ENCODE data around the gene CFAP70.

Gene CFAP70

GRCh38 chr10:73232887-73233286 is 125.8 kb downstream of the CFAP70 start:
- no peaks in the 10 kb centered on the region for H4K20me1 ChIP-seq (ENCODE audit: insufficient read depth)
- H3K36me3 ChIP-seq (ENCODE audit: insufficient read depth), result no peaks in the 10 kb centered on the region
- TF ChIP-seq, protein P1, sequence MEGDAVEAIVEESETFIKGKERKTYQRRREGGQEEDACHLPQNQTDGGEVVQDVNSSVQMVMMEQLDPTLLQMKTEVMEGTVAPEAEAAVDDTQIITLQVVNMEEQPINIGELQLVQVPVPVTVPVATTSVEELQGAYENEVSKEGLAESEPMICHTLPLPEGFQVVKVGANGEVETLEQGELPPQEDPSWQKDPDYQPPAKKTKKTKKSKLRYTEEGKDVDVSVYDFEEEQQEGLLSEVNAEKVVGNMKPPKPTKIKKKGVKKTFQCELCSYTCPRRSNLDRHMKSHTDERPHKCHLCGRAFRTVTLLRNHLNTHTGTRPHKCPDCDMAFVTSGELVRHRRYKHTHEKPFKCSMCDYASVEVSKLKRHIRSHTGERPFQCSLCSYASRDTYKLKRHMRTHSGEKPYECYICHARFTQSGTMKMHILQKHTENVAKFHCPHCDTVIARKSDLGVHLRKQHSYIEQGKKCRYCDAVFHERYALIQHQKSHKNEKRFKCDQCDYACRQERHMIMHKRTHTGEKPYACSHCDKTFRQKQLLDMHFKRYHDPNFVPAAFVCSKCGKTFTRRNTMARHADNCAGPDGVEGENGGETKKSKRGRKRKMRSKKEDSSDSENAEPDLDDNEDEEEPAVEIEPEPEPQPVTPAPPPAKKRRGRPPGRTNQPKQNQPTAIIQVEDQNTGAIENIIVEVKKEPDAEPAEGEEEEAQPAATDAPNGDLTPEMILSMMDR (conservative IDR thresholded peaks at IDR 0.05; ENCODE audit: low read depth, low read length), result no peak
- H3K27me3 ChIP-seq (ENCODE audit: insufficient read depth, low read depth), result no peaks in the 10 kb centered on the region
- no peaks in the 10 kb centered on the region for H3K79me2 ChIP-seq (ENCODE audit: insufficient read depth, low read depth)
- no peak overlapping the region for H3K9ac ChIP-seq
- no peak overlapping the region for H3K4me3 ChIP-seq (IDR thresholded peaks at IDR 0.05; ENCODE audit: insufficient read depth, low read depth, low read length)
- H3K27ac ChIP-seq, result no peak overlapping the region
- no peak overlapping the region for H3K4me2 ChIP-seq
- H2AFZ ChIP-seq (ENCODE audit: low read depth), result no peak overlapping the region
- H3K4me1 ChIP-seq (ENCODE audit: low read depth, poor library complexity, severe bottlenecking), result no peaks in the 10 kb centered on the region

DNA sequence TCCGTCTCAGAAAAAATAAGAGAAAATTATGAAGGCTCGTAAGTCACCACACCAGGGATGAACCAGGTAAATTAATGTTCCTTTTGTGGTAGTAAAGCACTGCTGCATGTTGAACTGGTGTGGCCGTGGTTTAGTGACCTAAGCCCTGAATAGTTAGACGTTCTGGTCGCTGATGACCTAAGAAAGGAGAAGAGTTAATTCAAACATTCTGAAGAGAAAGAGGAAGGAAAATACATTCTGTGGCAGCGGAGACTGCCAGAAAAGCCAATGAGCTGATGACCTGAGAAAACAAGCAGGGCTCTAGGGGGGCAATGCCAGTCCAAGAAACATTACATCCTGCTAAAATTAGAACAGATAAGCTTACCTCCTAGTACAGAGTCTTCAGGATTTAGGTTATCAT is 129.1 kb downstream of the CFAP70 start:
- H3K4me2 ChIP-seq, result no peak overlapping the region
- no peaks in the 10 kb centered on the region for H3K27me3 ChIP-seq (ENCODE audit: insufficient read depth, low read depth)
- no peak overlapping the region for H3K27ac ChIP-seq
- H3K4me3 ChIP-seq (IDR thresholded peaks at IDR 0.05; ENCODE audit: insufficient read depth, low read depth, low read length), result no peak overlapping the region
- no peaks in the 10 kb centered on the region for H3K36me3 ChIP-seq (ENCODE audit: insufficient read depth)
- no peaks in the 10 kb centered on the region for H3K79me2 ChIP-seq (ENCODE audit: insufficient read depth, low read depth)
- no peak overlapping the region for H2AFZ ChIP-seq (ENCODE audit: low read depth)
- TF ChIP-seq, protein P1 (conservative IDR thresholded peaks at IDR 0.05; ENCODE audit: low read depth, low read length), result no peak
- H3K9ac ChIP-seq, result no peak overlapping the region
- no peaks in the 10 kb centered on the region for H3K4me1 ChIP-seq (ENCODE audit: low read depth, poor library complexity, severe bottlenecking)
- no peaks in the 10 kb centered on the region for H4K20me1 ChIP-seq (ENCODE audit: insufficient read depth)

GRCh38 chr10:73228247-73228646 is 130.4 kb downstream of the CFAP70 start:
- no peak overlapping the region for H3K9ac ChIP-seq
- H2AFZ ChIP-seq (ENCODE audit: low read depth), result no peak overlapping the region
- H3K4me3 ChIP-seq (IDR thresholded peaks at IDR 0.05; ENCODE audit: insufficient read depth, low read depth, low read length), result no peak overlapping the region
- no peaks in the 10 kb centered on the region for H3K27me3 ChIP-seq (ENCODE audit: insufficient read depth, low read depth)
- TF ChIP-seq, protein P1 (conservative IDR thresholded peaks at IDR 0.05; ENCODE audit: low read depth, low read length), result no peak
- H3K27ac ChIP-seq, result no peak overlapping the region
- no peaks in the 10 kb centered on the region for H3K4me1 ChIP-seq (ENCODE audit: low read depth, poor library complexity, severe bottlenecking)
- H3K79me2 ChIP-seq (ENCODE audit: insufficient read depth, low read depth), result no peaks in the 10 kb centered on the region
- no peaks in the 10 kb centered on the region for H4K20me1 ChIP-seq (ENCODE audit: insufficient read depth)
- no peaks in the 10 kb centered on the region for H3K36me3 ChIP-seq (ENCODE audit: insufficient read depth)
- no peak overlapping the region for H3K4me2 ChIP-seq

DNA sequence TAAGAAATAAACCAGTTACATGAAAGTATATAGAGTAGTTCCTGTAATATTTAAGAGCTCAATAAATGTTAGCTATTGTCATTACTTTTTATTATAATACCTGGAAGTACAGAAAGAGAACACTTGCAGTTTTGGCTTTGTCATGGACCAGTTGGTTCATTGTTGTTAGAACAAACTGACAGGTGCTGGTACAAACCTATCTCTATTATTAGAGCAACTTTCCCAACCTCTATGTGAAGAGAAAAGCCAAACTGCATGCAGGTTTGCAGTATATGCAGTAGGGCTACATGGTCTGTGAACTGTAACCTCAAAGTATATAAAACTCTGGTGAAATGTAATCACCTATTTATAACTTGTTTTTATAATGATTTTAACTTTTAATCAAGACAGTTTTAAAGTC is 132.0 kb downstream of the CFAP70 start:
- Histone ChIP-seq H3K4me3 (IDR thresholded peaks at IDR 0.05; ENCODE audit: insufficient read depth, low read depth, low read length) (no peak overlapping the region), H3K27ac (no peak overlapping the region), H3K4me1 (ENCODE audit: low read depth, poor library complexity, severe bottlenecking) (no peaks in the 10 kb centered on the region), H3K36me3 (ENCODE audit: insufficient read depth) (no peaks in the 10 kb centered on the region), H3K27me3 (ENCODE audit: insufficient read depth, low read depth) (no peaks in the 10 kb centered on the region), H4K20me1 (ENCODE audit: insufficient read depth) (no peaks in the 10 kb centered on the region), H3K4me2 (no peak overlapping the region), H2AFZ (ENCODE audit: low read depth) (no peak overlapping the region), H3K9ac (no peak overlapping the region), H3K79me2 (ENCODE audit: insufficient read depth, low read depth) (no peaks in the 10 kb centered on the region)
- TF ChIP-seq, protein P1 (conservative IDR thresholded peaks at IDR 0.05; ENCODE audit: low read depth, low read length), result no peak

Data from KMS-11 (cell line).